Hepatocyte (in vitro differentiated cells): ENCODE results near the gene PLEKHM3.

ENCODE experiments used
- CTCF ChIP-seq: fragments of 200-600 bp; sonication (generic); IDR thresholded peaks from 2 replicates; pipeline ENCODE4 v1.5.1; 2016; ENCODE audit warnings: antibody characterized with exemption, mild to moderate bottlenecking; ENCODE audit not compliant: poor library complexity
- EZH2 ChIP-seq: fragments of 200-600 bp; sonication (generic); IDR thresholded peaks from 2 replicates; pipeline ENCODE4 v1.6.1; 2016; ENCODE audit warnings: antibody characterized with exemption, mild to moderate bottlenecking, borderline replicate concordance
- EZH2phosphoT487 ChIP-seq: fragments of 200-600 bp; sonication (generic); IDR thresholded peaks from one replicate; pipeline ENCODE4 v1.6.1; 2018; ENCODE audit warnings: antibody characterized with exemption, mild to moderate bottlenecking, low read depth, moderate library complexity; ENCODE audit not compliant: unreplicated experiment, severe bottlenecking

- TF ChIP-seq EZH2phosphoT487 (no peak), CTCF (no peak), EZH2 (no peak)
These were observed 164.6 kb downstream of the PLEKHM3 start for GRCh38 chr2:207860685-207861084.
